ENCODE results near the gene ZNF679. TPM values are rescaled to one million over a fixed set of nuclear protein-coding genes. Genes with fewer than 3 reads are reported as not detected.
"Not testable (repeated sequence)": the region's sequence is repeated elsewhere in the genome, so short reads cannot be mapped to it uniquely, and the experiment has no call there.

The ZNF679 gene
- total and polyA plus RNA-seq, 8 donors = not detected

DNA sequence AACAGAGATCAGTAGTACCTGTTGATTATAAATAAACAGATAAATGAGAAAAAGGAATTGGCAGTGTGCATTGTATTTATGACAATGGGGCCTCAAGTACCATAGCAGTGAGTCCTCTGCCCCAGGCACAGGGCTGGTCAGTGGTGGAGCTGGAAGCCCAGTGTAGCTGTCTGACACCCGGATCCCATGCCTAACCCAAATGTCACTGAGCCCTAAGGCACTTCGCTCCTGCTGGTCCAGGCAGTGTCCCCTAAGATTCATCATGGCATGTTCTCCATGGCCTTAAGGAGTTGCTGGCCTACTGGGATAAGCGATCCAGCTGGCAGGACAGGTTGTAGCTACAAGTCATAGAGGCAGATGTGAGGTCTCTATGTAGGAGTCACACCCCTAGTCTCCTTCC, 82.2 kb downstream of the ZNF679 start:
- FAIRE-seq (no peak), ATAC-seq (no peak), DNase-seq (no peak)
- WGBS, 2 donors = 65 to 86% methylated on average over 3 of the region's 3 CpGs
- Histone ChIP-seq H3K27ac (no peak overlapping the region), H3K9me3 (no peaks in the 10 kb centered on the region), H3K27me3 (no peaks in the 10 kb centered on the region), H3K4me3 (no peak overlapping the region), H3K4me1 (peaks cover 0 to 9% (median 0%) of the 10 kb centered on the region in 3 donors), H3K36me3 (no peaks in the 10 kb centered on the region)
- intact Hi-C loops (cut with DNase I) = no loop called here
- TF ChIP-seq, protein P1, sequence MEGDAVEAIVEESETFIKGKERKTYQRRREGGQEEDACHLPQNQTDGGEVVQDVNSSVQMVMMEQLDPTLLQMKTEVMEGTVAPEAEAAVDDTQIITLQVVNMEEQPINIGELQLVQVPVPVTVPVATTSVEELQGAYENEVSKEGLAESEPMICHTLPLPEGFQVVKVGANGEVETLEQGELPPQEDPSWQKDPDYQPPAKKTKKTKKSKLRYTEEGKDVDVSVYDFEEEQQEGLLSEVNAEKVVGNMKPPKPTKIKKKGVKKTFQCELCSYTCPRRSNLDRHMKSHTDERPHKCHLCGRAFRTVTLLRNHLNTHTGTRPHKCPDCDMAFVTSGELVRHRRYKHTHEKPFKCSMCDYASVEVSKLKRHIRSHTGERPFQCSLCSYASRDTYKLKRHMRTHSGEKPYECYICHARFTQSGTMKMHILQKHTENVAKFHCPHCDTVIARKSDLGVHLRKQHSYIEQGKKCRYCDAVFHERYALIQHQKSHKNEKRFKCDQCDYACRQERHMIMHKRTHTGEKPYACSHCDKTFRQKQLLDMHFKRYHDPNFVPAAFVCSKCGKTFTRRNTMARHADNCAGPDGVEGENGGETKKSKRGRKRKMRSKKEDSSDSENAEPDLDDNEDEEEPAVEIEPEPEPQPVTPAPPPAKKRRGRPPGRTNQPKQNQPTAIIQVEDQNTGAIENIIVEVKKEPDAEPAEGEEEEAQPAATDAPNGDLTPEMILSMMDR (IDR thresholded peaks at IDR 0.05) = no peak

DNA sequence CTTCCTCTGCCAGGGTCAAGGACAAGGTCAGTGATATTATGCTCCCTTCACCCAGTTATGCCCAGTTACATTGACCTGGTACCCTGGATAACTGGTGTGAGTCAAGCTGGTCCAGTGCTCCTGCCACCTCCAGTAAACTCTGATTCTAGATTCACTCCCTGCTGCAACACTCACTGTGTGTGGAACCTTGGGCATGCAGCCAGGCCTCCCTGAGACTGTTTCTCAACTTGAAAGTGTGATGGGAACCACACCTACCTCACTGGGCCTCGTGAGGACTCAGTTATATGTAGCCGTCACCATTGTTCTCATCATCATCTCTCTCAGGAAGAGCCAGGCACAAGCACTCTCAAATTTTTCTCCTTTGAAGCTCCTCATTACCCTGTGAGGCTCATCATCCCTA, 84.6 kb downstream of the ZNF679 start:
- ATAC-seq = no peak
- intact Hi-C loops (cut with DNase I) = no loop called here
- Histone ChIP-seq H3K4me3 (no peak overlapping the region), H3K4me1 (peaks cover 0 to 9% (median 0%) of the 10 kb centered on the region in 3 donors), H3K9me3 (no peaks in the 10 kb centered on the region), H3K27me3 (no peaks in the 10 kb centered on the region), H3K27ac (no peak overlapping the region), H3K36me3 (no peaks in the 10 kb centered on the region)
- WGBS, 2 donors = 39 to 72% methylated on average over 2 of the region's 2 CpGs
- no peak for DNase-seq
- FAIRE-seq = no peak
- TF ChIP-seq, protein P1 (IDR thresholded peaks at IDR 0.05) = no peak

DNA sequence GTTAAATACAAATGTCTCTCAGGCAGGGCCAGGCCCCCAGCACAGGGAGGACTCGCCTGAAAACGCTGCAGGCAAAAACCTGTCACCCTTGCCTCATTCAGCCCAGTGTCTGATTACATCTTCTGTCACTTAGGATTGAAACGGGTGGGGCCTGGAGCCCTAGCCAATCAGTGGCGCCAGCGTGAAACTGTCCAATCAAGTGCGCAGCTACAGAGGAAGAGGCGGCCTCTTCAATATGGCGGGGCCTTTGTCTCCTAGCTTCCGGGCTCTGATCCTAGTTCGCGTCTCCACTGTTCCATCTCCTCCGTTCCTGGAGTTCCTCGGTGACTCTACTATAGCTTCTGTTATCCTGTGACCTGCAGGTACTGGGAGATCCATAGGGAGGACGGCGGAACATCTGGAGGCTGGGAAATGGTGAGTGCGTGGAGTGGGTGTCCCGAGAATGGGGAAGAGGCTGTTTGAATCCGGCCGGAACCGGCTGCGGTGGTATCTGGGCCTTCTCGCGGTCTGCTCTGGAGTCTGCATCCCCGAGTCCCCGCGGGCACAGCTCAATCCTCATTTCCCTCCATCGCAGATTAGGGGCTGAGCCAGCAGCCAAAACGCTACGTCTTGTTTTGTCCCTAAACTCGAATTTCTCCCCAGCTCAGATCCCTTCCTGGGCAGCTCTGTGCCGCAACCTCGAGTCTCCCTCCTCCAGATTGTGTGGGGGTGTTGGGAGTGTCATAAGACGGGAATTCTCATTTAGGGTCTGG, 85.6 kb downstream of the ZNF679 start, which contains the start of gene ZNF736:
ZNF736 (plus strand) TSS at position 222 of the 752 bp plus-strand sequence; CDS start at position 412, 190 bp downstream.
- TF ChIP-seq, protein P1 (IDR thresholded peaks at IDR 0.05) = no peak
- peak within 1 kb of the TSS; percentile 62 to 87 (median 71) for H3K4me3 ChIP-seq
- DNase-seq = peak; percentile 82 to 89 (median 86)
- 0 to 1% methylated on average over 33 of the region's 33 CpGs for WGBS, 2 donors
- H3K36me3 ChIP-seq = no peaks in the 10 kb centered on the region
- peak; percentile 88 for FAIRE-seq
- H3K9me3 ChIP-seq = no peaks in the 10 kb centered on the region
- H3K4me1 ChIP-seq = peaks cover 0 to 9% (median 0%) of the 10 kb centered on the region in 3 donors
- no peaks in the 10 kb centered on the region for H3K27me3 ChIP-seq
- ATAC-seq = peak; percentile 99 to 100 (median 100)
- H3K27ac ChIP-seq = peak within 1 kb of the TSS; percentile 45 to 90 (median 62)
- intact Hi-C loops (cut with DNase I) = no loop called here

DNA sequence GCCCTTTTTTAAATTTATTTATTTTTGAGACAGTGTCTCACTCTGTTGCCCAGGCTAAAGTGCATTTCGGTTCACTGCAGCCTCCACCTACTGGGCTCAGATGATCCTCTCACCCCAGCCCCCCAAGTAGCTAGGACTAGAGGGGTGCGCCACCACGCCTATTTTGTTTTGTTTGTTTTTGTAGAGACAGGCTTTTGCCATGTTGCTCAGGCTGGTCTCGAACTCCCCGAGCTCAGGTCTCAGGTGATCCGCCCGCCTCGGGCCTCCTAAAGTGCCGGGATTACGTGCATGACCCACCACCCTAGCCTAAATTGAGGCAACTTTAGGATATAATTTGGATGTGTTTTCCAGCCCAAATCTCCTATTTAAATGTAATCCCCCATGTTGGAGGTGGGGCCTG, 86.3 kb downstream of the ZNF679 start:
- H3K27ac ChIP-seq = peak overlapping the region in 2 of 4 donors; percentile 70 to 90

DNA sequence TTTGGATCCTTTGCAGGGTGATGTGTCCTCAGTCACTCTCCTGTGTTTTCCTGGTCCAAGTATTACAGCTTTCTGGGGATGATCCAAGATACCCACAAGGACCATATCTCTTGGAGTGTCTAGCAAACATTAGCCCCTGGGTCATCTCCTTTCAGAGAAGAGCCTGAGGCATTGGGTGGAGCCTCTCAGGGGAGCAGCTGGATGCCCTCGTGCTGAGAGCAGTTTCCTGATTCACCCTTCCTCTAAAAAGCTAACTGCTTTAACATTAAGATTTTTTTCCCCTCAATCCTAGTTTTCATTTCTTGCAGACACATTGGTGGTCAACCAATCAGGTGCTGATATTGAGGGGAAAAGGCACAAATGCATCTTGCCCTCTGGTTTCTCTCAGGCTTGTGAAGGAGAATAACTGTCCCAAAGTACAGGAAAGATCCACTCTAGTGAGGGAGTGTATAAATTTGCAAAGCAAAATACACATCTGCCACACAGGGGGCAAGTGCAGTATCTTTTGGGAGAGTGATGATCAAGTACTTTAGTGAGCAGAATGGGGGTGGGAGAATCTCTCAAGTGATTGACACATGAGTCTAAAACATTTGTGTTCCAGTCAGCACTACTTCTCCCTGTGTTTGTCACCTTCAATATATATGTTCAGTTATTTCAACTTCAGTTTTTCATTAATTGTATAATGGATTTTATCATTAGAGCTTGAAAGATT, 87.9 kb downstream of the ZNF679 start:
- H3K4me1 ChIP-seq; H3K36me3 ChIP-seq; DNase-seq; H3K27me3 ChIP-seq; FAIRE-seq; H3K4me3 ChIP-seq; H3K27ac ChIP-seq; H3K9me3 ChIP-seq; ATAC-seq; intact Hi-C loops (cut with DNase I): not testable (repeated sequence)
- 67 to 86% methylated on average over 1 of the region's 1 CpG for WGBS, 2 donors

More for the DNA sequence above, 86.3 kb downstream of the ZNF679 start:
- Histone ChIP-seq H3K27me3 (no peaks in the 10 kb centered on the region), H3K9me3 (no peaks in the 10 kb centered on the region), H3K36me3 (no peaks in the 10 kb centered on the region), H3K4me1 (peaks cover 0 to 9% (median 0%) of the 10 kb centered on the region in 3 donors), H3K4me3 (peak overlapping the region; percentile 62 to 87 (median 71))
- no peak for FAIRE-seq
- TF ChIP-seq, protein P1 (IDR thresholded peaks at IDR 0.05) = no peak
- ATAC-seq = no peak
- WGBS, 2 donors = 17 to 18% methylated on average over 10 of the region's 10 CpGs
- no peak for DNase-seq
- intact Hi-C loops (cut with DNase I) = no loop called here

Other genes with a start within 250 kb of the ZNF679 start
- gene ZNF722, start 229.6 kb upstream of the ZNF679 start, total RNA-seq = not detected
- not detected for gene ZNF722, start 229.6 kb upstream of the ZNF679 start, polyA plus RNA-seq
- gene ZNF727, start 183.0 kb upstream of the ZNF679 start, total RNA-seq = 1 to 10 TPM; 1.4 to 5.0 (median 2.1) TPM
- gene ZNF727, start 183.0 kb upstream of the ZNF679 start, polyA plus RNA-seq = under 1 TPM; 0.34 to 0.68 TPM
- gene ZNF735, start 21.3 kb upstream of the ZNF679 start, total RNA-seq = not detected
- not detected for gene ZNF735, start 21.3 kb upstream of the ZNF679 start, polyA plus RNA-seq
- 10 to 100 TPM in 1 of 6 donors, 1 to 10 TPM in 5; 3.3 to 16.0 (median 7.2) TPM for gene ZNF736, start 85.5 kb downstream of the ZNF679 start, total RNA-seq
- 1 to 10 TPM; 3.3 to 5.5 TPM for gene ZNF736, start 85.5 kb downstream of the ZNF679 start, polyA plus RNA-seq

All from pancreas (tissue), 10 donors.